IPS-18c (cell line): ENCODE data around the gene FAM76B.

Experiments used
- H3K4me3 ChIP-seq: 2 replicates; pipeline ENCODE4 v1.7.0; 2013; ENCODE audit warnings: low read depth, mild to moderate bottlenecking, low read length, moderate library complexity; ENCODE audit not compliant: insufficient read depth
- H3K9me3 ChIP-seq: one replicate; pipeline ENCODE4 v1.6.1; 2013; ENCODE audit warnings: mild to moderate bottlenecking, low read length, moderate library complexity; ENCODE audit not compliant: control insufficient read depth, insufficient read depth

The FAM76B gene

DNA sequence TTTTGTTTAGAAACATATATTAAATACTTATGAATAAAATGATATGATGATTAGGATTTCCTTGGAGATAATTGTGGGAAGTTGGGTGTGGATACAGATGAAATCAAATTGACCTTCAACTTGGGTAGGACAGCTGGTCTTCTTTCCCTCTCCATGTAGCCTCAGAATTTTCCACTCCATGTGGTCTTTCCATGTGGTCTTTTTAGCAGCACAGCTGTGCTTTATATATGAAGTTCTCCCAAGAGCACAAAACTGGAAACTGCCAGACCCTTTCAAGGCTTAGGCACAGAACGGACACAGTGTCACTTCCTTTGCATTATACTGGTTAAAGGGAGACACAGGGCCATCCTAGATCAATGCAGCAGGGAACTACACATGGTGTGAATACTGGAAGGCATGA lies 28.6 kb downstream of the FAM76B start:
- H3K9me3 ChIP-seq, result no peaks in the 10 kb centered on the region
- H3K4me3 ChIP-seq, result no peak overlapping the region

DNA sequence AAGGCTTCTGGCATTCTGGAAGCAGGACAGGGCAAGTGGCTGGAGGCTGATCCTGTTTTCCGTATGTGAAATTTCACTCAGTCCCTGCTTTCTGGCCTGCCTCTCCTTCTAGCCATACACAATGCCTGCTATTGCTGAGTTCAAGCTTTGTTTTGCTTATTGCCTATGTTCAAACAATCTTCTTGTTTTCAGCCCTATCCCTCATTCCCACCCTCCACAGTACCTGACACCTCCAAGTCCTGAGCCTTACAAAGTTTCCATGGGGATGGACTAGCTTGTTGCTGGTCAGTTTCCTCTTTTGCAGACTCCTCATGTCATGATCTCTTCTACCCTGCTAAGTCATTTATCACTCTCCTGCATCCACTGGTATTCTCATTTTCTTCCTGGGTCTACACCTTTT lies 38.1 kb downstream of the FAM76B start:
- no peak overlapping the region for H3K4me3 ChIP-seq
- no peaks in the 10 kb centered on the region for H3K9me3 ChIP-seq

DNA sequence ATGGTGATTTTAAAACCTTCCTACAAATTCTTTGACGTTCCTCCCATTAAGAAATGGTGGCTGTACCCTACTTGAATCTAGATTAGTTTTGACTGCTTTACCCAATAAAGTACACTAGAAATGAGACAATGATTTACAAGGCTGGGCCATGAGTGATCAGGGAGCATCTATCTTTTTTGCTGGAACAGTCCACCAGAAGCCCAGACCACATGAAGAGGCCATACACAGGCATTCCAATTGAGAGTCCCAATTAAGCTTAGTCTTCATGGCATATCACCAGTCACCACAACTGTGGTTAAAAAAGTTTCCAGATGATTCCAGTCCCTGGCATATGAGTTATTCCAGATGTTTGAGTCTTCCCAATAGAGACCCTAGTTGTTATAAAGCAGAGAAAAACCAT lies 39.5 kb downstream of the FAM76B start:
- H3K4me3 ChIP-seq, result no peak overlapping the region
- no peaks in the 10 kb centered on the region for H3K9me3 ChIP-seq

DNA sequence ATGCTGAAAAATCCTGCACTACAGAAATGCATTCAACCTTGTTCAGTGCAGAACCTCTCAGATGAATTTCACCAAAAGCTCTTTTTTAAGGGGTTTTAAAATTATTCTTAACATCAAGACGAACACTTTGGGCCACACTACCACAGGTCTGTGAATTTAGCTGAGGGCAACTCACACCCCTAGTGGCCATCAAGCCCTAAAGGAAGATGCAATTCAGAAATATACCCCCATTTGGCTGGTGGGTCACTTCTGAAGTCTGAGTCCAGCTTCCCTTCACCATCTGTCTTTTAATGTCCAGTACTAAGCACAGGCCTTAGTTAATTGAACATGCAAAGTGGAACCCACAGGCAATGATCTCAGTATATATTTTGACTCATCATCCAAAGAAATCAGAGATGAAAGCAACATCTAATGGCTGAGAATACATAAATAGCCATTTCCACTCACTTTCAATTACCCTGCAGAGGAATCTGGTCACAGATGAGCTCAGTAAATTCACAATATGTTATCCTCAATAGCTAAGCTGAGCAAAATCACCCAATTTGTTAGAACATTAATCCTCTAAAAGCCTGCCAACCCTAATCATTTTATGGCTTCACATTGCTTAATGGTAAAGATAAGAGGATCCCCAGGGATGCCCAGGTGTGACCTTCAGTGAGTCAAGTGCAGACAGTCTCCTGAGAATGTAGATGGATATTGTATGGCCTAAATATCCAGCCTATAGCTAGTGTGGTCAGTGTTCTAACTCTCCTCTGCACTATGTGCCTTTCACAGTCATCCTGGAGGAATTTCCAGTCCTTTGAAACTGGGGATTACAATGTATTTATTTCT lies 50.3 kb downstream of the FAM76B start:
- Histone ChIP-seq H3K9me3 (no peaks in the 10 kb centered on the region), H3K4me3 (no peak overlapping the region)

DNA sequence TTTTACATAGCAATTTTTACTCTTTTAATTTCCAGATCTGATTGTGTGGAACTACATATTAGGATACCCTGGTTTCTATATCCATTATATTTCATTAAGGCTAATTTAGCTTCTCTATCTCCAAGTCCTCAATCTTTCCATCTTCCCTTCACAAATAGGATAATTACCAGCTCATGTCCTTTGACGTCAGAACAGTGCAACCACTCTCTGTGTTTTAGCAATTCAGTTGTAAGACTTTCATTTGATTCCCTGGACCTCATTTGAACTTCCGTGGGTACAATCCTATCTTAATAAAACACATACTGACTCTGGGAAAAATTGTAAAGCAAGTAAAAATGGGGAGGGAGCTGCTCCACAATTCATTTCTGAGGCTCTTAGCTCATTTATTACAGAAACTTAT lies 52.8 kb downstream of the FAM76B start:
- H3K9me3 ChIP-seq, result no peaks in the 10 kb centered on the region
- no peak overlapping the region for H3K4me3 ChIP-seq

DNA sequence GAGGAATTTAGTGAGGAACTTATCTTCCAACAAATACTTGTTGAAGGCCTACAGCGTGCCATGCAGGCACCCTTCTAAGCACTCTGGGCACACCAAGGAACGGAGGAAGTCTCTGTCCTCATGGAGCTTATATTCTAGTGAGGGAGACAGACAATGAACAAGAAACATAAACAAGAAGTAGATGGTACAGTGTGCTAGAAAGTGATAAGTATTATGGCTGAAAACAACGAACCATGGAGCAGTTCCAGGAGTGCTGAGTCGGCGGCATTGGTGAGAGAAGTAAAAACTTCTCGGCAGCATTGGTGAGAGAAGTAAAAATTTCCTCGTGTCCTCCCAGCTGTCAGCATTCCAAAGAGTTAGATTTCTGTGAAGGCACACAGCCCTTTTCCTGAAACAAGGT lies 53.2 kb downstream of the FAM76B start:
- H3K9me3 ChIP-seq, result no peaks in the 10 kb centered on the region
- no peak overlapping the region for H3K4me3 ChIP-seq

DNA sequence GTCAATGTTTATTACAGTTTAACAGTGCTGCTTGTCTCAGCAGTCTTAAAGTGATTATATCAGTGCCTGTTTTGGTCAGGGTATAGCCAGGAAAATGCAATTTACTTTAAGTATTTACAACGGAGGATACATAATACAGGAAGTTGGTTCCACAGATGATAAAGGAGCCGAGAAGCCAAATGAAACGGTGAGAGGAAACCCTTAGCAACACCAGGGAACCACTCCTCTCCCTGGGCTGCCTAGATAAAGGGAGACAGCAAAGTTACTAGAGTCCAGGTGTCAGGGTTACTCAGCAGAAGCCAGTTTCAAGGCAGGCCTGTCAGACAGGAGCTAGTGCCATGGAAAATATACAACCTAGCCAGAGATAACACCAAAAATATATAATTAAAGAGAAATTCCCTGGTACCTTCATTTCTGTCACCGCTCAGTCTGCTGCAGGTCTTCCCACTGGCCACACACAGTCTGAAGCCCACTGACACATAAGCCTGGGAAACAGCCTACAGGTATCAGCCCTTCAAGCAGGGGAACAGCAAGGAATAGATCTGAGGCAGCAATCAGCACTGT lies 55.5 kb downstream of the FAM76B start:
- Histone ChIP-seq H3K4me3 (no peak overlapping the region), H3K9me3 (peaks cover 2% of the 10 kb centered on the region)

DNA sequence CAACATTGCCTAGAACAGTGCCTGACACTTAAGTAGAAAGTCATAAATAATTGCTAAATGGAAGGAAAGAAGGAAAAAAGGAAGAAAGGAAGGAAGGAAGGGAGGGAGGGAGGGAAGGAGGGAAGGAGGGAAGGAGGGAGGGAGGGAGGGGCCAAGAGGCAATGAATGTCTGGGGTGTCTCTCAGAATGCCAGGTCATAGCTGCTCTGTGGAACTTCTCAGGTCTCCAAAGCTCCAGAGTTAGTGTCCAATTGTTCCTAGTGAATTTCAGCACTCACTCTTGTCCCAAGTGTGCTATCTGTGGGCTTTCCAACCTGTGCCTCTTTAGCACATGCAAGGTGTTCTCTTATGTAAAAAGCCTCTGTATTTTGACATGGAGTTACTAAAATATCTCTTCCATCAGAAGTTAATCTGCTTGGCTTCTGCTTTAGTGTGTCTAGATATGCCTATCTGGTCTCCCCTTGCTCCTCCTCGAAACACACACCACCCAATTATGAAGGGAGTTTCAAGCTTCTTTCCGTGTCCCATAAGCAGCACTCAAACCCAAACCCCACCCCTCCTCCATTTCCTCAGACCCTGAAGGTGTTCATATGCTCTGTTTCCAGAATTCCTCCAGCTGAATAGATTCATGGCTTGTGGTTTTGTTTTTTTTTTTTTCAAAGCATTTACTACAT lies 56.5 kb downstream of the FAM76B start:
- H3K4me3 ChIP-seq, result no peak overlapping the region

DNA sequence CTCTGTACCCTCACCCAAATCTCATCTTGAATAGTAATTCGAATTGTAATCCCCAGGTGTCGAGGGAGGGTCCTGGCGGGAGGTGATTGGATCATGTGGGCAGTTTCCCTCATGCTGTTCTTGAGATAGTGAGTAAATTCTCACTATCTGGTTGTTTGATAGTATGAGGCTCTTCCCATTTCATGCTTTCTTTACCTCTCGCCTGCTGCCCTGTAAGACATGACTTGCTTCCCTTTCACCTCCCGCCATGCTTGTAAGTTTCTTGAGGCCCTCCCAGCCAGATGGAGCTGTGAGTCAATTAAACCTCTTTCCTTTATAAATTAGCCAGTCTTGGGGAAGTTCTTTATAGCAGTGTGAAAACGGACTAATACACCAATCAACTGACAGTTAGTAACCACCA lies 60.1 kb downstream of the FAM76B start:
- no peak overlapping the region for H3K4me3 ChIP-seq
- peaks cover 2% of the 10 kb centered on the region for H3K9me3 ChIP-seq

More for the DNA sequence above, 56.5 kb downstream of the FAM76B start:
- H3K9me3 ChIP-seq, result peaks cover 2% of the 10 kb centered on the region

DNA sequence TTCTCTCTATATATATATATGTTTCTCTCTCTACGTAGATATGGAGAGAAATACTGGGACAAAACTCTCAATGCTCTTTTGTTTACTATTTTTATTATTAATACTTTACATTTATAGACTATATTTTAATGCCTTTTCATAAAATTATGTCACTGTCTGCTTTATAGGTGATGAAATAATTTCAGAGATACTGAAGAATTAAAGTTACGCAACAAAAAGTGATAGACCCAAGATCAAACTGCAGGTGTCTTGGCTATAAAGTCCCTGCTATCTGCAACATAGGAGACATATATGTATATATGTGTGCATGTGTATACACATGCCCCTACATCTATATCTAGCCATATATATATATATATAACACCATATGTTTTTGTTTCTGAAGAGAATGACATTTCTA lies 60.8 kb downstream of the FAM76B start:
- H3K9me3 ChIP-seq, result peaks cover 2% of the 10 kb centered on the region
- H3K4me3 ChIP-seq, result no peak overlapping the region

DNA sequence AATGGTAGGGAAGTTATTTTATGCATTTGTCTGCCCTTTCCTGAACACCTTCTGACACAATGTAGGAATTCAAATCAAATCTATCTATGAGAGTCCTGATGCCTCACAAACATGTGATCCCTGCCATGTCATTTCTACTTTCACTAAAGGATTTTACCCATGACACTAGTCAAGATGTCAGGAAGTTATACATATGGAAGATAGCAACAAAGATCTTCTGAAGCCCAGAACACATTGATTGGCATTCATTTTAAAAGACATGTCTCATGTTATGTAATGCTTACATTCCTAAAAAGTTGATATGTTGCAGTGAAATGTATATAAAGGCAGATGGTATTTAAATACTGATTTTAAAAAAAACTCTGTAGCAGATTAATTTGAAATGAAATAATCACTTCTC lies 61.5 kb downstream of the FAM76B start:
- H3K4me3 ChIP-seq, result no peak overlapping the region
- H3K9me3 ChIP-seq, result peaks cover 2% of the 10 kb centered on the region

DNA sequence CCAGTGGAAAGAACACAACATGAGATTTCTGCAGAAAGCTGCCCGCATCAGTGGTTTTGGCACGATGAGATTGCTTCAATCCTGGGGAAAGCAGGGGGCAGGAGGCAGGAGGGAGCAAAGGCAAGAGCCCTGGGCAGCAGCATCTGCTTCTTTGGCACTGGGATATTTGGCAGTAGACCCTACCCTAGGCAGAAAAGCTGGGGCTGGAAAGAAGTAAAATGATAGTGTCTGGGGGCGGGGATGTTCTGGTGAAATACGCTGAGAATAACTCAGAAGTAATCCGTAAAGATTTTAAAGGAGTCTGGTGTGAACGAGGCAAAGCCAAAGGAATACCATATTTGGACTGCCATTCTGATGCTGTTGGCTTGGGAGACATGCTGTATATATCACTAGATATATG lies 62.0 kb downstream of the FAM76B start:
- H3K9me3 ChIP-seq, result peaks cover 2% of the 10 kb centered on the region
- no peak overlapping the region for H3K4me3 ChIP-seq

DNA sequence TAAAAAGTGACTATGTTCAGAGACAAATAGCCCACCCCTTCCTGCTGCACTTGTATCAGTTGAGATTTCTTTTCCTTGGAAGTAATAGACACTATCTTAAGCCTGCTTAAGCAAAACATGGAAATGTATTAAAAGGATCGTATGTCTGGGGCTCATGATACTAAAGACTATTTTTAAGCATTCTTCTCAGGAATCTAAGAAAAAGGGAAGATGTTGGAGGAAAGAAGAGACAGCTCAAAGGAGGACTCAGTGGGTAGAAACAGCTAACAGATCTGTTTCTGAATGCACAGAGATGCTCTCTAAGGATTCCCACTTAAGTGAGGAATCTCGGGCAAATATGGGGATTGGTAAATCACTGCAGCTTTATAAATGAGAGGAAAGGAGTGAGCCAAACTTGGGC lies 62.5 kb downstream of the FAM76B start:
- Histone ChIP-seq H3K9me3 (peaks cover 2% of the 10 kb centered on the region), H3K4me3 (no peak overlapping the region)

DNA sequence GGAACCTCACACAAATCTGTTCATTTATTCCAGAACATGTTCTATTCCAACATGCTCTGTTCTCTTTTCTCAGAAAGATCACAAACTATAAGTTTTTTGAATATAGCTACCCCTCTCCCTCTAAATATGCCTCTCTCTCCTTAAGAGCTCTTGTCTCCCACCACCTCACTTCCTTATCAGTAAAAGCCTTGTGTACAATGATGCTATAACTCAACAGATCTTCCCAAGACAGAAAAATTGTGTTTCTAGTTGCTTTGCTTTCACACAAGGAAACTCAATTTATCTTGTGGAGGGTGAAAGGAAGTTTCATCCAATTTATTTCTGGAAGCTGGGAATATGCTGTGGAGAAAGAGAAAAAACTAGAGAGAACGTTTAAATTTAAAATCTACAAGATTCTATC lies 64.4 kb downstream of the FAM76B start:
- no peak overlapping the region for H3K4me3 ChIP-seq
- H3K9me3 ChIP-seq, result peaks cover 2% of the 10 kb centered on the region

DNA sequence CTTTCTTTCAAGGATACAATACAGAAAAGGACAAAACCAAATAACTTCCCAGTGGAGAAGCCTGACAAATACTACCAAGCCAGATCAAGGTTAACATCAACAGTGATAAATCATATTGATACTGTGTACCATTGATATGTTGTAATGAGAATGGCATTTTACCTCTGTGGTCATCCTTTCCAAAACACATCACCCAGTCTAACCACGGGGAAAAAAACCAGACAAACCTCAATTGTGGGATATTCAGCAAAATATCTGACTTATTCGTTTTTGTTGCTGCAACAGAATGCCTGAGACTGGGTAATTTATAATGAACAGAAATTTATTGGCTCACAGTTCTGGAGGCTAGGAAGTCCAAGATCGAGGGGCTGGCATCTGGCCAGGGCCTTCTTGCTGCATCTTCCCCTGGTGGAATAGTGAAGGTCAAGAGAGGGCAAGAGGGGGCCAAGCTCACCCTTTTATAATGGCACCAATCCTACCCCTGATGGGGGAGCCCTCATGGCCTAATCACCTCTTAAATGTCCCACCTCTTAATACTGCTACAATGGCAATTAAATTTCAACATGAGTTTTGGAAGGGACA lies 66.1 kb downstream of the FAM76B start:
- Histone ChIP-seq H3K4me3 (no peak overlapping the region), H3K9me3 (no peaks in the 10 kb centered on the region)

DNA sequence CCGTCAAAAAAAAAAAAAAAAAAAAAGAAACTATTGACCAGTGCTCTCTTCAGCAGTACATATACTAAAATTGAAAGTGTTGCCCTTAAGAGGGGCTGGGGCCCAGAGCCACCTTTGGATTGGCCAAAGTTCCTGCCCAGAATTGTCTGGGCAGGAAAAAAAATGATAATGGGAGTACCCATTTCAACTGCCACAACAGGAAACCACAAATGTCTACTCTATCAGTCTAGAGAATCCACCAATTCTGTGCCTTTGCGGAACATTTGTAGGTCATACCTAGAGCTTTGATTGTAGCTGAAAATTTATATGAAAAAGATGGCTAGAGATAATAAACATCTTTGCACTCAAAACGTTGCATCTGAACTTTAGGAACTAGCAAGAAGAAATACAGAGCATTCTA lies 69.4 kb downstream of the FAM76B start:
- no peak overlapping the region for H3K4me3 ChIP-seq
- H3K9me3 ChIP-seq, result peaks cover 3% of the 10 kb centered on the region
